Fibroblast of gingiva (primary cell): ENCODE data around the gene KIF6.

ENCODE experiments used
- DNase-seq: peaks from one replicate; pipeline ENCODE4 v3.0.0-alpha.2; 2011; ENCODE audit warnings: low read depth

The KIF6 gene

DNA sequence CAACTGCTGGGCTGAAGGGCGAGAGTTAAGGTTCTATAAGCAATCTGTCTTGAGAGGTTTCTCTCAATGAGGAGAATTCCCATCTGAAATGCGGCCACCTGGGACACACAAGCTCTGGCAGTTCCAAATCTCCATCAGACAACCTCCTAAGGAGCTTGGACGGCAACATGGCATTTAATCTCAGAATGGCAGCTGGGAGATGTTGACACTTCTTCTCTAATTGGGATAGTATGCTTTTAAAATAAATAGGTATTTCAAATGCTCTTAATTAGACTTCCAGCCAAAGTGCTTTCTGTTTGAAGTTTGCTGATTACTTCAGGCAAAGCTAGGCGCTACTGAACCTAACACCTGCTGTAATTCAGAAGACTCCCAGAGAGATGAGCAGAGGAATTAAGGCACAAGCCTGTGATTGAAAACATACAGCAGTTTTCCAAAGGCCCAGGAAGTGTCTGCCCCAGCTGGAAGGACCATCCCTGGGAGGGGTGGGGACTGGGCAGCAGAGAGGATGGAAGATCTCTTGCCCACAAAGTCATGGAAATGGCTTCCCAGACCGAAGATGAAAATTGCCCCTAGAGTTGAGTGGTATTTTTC, 343.6 kb downstream of the KIF6 start:
- DNase-seq: no peak

DNA sequence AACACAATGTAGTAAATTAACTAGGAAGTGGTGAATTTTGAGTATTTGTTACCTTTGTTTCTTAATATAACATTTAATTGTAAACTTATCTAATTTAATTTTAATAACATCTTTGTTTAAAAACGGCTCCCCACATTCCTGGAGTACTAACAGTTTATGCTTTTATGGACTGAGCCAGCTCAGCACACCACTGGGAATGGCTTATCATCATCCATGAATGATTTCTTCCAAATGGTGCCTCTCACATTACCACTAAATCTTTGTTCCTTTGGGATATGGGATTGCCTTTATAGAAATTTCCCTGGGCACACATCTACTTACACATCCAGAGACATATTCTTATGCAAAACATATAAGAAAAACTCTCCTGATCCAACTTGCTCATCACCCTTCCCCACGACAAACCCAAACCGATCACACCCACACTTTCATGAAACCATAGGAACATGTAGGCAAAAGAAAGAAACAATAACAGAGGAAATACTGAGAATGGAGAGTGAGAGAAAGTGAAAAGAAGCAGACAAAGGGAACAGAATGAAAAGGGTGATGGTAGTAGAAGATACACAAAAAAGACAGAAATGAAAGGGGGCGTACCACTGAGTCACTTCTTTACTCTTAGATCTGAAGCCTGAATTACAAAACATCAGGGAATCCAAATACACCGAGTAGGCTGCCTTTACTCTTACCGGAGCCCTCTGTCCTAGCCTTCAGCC, 344.2 kb downstream of the KIF6 start:
- DNase-seq: no peak

DNA sequence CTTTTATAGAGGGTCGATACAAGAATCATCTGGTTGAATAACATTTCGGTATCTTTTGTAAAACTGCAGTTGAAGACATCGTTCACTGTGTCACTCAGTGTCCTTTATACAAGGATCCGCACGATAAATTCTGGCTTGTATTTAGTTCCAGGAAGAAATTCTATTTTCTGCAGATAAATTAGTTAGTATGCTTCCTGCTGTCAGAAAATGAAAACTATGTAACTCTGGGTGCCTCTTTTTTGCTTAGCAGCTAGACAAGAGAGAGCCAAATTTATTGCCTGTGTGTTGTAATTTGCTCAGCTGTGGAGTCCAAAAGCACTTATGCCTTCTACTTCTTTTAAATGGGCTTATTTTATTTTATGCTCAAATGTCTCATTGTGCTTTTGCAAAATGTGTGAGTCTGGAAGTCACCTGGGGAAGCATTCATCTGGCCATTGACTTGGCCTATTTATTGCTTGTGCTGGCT, 346.2 kb downstream of the KIF6 start:
- DNase-seq: no peak

DNA sequence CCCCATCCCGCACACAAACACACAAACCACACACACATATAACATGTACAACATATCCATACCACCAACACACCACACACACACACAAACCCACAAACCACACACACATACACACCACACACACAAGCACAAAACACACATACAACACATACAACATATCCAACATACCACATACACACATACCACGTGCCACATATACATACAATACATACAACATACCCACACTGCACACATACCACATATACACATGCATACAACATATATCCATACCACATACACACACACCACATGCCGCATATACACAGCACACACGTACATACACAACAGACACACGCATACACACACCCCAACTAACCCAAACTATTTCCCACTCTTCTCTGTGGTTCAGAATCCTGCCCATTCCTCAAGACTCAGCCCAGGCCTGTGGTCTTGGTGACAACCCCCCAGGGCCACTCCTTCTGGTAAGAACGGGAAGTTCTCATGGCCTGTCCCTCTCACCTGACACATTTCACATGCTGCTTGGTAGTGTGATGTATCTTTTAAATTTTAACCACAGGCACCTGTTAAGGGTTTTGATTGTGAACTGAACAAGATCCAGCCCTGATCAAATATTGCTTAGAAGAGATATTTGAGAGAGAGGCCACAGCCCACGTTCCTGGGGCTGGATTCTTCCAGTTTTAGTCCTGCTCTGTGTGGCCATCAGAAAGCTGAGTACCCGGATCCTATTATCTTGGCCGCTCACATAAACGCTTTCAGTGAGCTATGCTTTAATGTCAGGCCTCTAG, 346.8 kb downstream of the KIF6 start:
- DNase-seq: no peak

DNA sequence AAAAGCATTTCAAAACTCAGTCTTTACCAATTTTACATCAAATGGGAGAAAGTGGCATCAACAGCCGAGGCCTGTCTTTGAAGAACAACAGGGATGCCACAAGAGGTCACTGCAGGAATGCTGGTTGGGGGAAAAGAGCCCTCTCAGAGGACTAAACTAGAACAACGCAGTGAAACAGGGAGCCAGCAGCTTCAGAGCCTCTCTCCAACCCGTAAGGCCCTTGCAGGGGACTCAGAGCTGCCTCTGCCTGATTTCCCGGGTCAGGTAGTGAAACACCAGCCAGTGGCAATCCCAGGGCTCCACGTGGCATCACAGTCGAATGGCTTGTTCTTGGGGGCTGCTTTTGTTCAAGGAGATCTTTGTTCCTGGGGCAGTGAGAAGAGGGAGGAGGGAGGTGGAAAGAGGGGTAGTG, 347.7 kb downstream of the KIF6 start:
- peak; percentile 77 for DNase-seq

DNA sequence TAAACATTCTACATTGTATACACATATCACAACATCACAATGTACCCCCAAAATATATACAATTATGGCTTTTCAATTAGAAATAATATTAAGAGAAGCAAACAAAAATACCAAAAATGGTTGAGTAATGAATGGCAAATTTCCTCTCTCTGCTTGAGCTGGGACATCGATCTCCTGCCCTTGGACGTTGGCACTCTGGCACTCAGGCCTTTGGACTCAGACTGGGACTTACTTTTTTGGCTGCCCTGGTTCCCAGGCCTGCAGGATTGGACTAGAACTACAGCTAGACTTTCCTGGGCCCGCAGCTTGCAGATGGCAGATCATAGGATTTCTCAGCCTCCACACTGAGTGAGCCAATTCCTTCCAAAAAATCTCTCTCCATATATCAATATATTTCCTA, 349.8 kb downstream of the KIF6 start:
- DNase-seq: no peak

DNA sequence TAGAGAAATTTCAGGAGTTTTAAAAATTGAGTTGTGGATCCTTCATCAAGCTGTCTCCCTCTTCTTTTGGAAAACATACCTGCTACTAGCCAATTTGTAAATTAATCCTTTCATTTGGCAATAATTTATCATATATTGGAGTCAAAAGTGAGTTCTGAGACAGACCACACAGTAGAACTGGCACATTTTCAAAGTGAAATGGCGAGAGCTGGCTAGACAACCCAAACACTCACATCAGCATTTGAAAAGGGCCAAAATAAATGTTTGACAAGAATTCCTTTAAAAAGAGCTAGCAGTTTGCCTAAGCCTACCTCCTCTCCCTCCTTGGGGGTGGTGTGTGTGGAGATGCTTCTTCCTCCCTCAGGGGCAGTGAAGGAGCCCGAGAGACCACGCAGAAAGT, 354.8 kb downstream of the KIF6 start:
- DNase-seq: no peak

DNA sequence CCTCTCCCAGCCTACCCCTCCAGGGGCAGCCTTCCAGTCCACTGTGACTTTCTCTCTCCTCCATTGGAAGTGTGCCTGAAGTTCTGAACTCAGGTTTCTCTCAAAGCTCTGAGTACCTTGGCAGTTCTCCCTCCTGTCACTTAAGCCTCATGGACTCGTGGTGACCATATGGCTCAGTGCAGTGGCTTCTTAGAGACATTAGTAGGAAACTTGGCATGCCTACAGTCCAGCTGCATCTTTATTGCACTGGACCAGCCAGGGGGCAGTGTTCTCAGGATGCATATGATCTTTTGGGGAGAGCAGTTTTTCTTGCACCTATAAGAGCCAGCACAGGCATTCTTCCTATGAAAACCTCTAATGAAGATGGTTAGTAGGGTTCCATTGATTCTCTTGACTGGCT, 355.2 kb downstream of the KIF6 start:
- DNase-seq: no peak

DNA sequence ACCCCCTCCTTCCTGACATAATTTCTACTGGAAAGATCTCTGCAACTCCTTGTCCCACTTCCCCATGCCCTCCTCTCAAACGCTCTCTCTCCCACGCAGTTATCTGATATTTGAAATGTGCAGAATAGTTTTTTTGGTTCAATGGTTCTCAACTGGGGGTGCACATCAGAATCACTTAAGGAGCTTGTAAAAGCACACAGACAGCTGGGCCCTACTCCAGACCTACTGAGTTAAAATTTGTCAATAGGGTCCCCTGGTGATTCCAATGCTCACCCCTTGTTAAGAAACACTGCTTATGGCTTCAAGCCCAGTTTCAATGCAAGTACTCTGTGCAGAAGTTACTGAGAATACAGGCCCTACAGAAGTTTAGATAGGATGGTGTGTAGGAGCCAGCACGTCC, 357.5 kb downstream of the KIF6 start:
- no peak for DNase-seq

DNA sequence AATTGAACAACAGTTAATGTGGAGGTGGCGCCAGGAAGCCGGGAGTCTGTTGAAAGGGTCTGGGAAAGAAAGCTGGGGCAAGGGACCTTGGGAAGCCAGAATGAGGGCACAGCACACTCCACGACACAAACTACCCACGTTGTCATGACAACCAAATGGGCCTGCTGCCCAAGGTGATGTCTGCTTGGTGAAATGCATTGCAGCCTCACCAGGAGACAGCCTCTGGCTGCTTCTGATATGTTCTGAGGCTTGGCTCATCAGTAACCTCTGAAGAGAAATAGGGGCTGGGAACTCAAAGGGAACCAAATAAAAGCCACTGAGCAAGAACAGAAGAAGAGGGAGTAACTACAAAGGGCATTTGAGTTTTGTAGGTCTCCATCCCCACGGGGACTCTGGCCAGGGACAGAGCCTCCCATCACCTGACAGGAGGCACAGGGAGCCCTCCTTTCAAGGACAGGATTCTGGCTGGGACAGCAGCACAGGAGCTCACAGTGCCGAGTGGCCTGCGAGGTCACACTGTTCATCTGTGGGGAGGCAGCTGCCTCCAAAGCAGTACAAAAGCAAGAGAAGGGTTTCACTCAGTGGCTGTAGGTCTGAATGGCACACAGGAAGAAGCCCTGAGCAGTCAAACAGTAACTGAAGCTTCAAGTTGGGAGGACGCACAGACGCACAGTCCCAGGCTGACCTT, 358.1 kb downstream of the KIF6 start:
- no peak for DNase-seq

DNA sequence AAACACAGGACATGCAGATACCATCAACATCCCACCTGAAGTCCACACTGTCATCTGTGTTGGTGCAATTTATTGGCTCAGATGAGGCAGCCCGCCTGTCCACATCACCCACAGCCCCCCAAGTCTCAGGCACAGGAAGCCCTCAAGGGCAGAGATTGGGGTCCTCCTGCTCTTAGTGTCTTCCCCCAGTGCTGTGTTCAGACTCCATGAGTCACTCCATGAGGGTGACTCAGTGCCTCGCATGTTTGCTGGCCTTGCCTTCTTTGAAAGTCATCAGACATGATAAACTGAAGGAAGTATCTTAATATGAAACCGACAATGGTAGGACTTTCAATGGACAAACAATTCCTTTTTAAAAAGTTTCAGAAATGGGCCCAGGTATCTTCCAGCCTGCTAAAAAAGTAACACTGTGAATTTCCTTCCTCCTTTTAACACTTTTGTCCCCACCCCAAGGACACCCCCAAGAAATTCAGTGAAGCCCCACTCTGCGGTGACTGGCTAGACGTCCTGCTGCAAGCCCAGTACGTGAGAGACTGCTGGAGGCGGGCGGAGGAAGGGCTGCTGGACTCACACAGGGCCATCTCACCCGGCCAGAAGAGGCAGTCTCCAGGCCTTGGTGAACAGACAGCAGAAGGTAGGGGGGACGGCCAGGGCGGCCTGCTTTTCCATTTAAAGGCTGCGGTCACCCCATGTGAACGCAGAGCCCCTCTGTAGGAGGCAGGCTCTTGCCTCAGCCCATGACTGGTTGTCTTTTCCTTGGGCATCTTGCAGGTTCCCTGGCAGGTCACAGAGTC, 359.7 kb downstream of the KIF6 start:
- peak; percentile 10 for DNase-seq

DNA sequence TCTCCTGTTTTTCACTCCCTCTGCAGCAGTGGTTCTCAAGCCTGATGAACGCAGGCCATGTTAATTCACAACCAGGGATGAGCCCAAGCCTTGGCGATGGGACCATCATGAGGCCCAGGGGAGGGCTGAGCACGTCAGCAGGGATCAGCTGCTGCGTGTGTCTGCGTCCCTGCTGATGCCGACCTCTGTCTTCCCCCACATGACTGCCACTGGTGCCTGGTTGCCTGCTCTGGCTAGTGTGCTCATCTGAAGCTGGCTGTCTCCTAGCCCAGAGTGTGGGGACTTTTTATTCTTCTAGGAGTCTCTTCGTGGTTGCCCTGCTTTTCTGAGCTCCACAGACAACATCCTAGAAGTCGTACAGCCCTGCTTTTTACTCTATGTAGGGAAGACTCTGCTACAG, 361.9 kb downstream of the KIF6 start:
- no peak for DNase-seq

DNA sequence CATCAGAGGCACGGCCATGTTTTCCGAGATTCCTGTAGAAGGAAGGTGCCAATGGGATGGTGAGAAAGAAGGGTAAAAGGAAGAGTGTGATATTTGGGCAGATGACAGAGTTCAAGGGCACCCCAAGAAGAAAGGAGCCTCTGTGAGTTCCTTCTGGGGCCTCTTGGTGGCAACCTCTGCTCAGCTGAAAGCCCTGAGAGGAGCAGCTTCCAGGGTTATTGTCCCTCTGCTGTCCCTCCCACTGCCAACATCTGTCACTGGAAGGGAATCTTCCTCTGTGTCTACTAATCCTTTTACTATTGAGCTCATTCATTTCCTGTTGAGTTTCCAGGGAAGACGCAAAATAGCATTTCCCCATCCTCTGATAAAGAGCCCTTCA, 362.7 kb downstream of the KIF6 start:
- DNase-seq: no peak

DNA sequence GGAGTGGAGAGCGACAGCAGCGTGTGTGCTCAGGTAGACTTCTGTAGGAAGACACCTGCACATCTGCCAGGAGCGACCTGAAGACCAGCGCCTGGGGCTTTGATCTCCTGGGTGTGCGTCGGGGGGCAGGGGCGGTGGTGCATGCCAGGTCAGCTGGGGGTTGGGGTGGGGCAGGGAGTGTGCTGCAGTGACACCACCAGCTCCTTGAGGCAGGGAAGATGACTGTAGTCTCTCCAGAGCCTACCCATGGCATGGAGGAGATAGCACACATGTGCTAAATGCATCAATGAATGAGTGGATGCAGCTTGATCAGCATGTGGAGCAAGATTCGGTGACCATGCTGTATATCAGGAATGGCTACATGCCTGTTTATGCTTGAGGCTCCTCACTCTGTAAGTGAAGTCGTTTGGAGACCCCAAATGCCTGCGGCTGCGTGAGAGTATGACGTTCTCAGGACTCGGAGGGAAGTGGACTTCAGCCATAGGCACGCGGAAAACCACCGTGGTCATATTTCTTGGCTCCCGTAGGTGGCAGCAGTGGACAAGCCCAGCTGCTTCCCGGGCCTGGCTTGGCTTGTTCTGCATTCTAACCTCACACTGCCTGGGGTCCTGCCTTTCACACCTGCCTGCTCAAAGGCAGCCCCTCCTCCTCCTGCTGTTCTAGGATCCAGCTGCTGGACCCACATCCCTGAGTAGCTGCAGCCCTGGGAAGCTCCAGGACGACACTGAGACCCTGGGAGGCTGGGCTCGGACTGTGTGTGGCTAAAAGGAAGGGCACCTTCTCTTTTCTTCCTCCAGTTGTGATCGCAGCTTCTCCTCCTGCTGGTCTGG, 363.3 kb downstream of the KIF6 start:
- peak; percentile 59 for DNase-seq

DNA sequence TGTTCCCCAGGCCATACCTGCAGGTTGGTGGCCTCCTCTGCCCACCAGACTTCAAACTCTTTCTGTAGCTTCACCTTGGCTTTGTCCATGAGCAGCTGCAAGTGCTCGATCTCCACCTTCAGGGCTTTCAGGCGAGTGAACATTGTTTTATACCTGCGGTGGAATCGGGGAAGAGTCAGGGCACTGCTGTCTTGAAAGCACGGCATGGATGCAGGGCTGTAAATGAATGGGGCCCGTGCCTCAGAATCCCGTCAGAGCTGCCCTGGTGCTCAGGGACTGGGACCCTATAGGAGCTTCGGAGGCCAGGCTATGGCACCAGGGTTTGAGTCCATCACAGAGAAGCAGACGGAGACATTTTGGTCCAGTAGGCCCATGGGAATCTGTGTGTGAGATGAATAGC, 364.8 kb downstream of the KIF6 start:
- no peak for DNase-seq

DNA sequence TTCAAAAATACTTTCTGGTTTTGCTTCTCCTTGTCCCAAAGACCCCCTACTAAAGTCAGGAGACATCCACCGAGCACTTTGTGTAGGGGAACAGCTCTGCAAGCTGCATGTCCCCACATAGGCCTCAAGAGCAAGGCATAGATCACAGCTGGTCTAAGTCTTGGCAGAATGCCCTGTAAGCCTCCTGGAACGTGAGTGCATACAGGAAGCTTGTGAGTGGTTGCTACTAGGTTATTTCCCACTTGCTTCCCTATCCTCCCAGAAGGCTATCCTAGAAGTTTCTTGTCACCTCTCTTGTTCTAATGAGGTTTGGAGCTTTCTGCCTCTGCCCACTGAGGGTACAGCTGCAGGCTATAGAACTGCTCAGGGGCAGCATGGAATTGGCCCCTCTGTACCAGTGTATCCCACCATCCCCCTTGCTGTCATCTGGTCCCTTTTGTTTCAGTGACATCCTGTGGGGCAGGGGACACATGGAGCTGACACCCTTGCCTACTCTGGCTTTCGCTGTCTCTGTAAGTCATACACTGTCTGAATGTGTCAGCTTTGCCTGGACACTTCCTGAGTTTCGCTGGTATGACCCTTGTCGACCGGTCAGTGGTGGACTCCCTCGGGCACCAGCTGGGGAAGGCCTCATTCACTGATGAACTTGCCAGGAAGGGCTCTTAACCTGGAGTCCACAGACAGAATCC, 367.1 kb downstream of the KIF6 start:
- peak; percentile 44 for DNase-seq

DNA sequence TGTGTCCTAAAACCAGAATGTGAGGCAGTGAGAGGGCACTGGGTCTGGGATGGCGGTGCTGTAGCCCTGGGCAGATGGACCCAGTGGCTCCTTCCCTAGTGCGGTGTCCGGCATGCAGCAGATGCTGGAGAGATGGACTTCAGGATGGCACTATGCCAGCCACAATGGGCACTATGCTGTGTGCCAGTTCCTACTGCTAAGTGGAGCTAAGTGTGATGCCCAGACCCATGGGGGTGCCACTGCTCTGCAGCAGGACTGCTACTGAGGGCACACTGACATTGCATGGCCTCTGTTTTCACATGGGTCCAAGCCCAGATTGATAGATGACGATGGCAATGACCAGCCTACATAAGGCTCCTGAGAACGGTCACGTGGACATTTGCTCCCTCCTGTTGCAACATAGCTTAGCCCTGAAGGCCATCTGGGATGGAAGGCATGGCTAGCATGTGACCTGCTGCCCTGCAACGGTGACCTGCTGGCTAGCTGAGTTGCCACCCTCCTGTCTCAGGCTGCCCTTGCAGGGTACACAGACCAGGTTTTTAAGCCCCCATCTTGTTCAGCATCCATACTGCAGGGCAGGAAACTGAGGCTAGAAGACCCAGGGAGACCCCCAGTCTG, 371.4 kb downstream of the KIF6 start:
- DNase-seq: no peak

DNA sequence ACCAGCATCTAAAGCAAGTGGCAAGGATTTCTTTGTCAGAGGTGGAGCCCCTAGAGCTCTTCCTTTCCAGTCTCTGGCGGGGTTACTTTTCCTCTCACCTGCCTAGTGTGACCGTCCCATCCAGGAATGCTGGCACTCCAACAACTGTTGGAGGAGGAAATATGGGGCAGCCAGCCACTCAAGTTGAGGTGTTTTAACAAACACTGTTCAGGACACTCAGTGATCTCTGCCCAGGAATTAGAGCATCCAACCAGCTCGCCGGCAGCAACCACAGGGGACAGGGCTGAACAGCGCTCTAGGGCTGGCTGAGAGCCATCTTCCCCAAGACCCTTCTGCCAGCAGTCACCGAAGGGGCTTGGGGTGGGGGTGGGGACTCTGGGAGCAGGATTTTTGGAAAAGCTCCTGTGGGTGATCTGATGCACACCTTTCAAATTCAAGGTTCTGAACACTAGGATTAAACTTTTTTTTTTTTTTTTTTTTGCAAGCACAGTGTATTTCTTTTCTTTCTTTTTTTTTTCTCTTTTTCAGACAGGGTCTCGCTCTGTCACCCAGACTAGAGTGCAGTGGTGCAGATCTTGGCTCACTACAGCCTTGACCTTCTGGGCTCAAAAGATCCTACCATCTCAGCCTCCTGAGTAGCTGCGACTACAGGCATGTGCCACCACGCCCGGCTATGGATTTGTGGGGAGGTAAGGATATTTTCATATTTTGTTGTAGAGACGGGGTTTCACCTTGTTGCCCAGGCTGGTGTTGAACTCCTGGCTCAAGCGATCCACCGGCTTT, 374.3 kb downstream of the KIF6 start:
- no peak for DNase-seq

DNA sequence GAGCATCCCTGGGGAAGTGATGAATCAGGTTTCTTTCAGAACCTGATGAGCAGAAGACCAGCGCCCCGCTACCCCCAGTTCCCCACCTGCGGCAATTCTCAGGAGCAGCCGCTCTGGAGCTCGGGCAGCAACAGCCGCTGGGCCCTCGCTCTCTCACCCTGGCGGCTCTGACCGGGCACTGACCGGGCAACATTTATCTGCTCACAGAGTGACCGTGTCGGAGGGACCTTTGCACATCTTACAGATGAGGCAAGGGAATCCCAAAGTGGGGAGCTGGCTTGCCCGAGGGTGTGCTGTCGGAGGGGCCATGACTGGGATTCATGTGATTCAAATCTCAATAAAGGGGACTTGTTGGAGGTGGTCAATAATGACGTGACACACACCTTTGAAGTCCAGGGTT, 376.5 kb downstream of the KIF6 start:
- no peak for DNase-seq
